IMR-90 (cell line): ENCODE measurements around the gene PSME3.

ENCODE experiments used
- POLR2A ChIP-seq: IDR thresholded peaks from 2 replicates; pipeline ENCODE4 v1.6.1; 2012; ENCODE audit warnings: mild to moderate bottlenecking, low read depth, low read length
- SMC3 ChIP-seq: fragments of 150-350 bp; IDR thresholded peaks from 2 replicates; pipeline ENCODE4 v1.6.1; 2016; ENCODE audit warnings: low read depth, mild to moderate bottlenecking, antibody characterized with exemption, low read length, moderate library complexity
- TF ChIP-seq, protein P1 (sequence below): conservative IDR thresholded peaks from 2 replicates; pipeline ENCODE4 v1.5.1; 2012; ENCODE audit warnings: mild to moderate bottlenecking, low read depth, low read length, improper control_type of control experiment

DNA sequence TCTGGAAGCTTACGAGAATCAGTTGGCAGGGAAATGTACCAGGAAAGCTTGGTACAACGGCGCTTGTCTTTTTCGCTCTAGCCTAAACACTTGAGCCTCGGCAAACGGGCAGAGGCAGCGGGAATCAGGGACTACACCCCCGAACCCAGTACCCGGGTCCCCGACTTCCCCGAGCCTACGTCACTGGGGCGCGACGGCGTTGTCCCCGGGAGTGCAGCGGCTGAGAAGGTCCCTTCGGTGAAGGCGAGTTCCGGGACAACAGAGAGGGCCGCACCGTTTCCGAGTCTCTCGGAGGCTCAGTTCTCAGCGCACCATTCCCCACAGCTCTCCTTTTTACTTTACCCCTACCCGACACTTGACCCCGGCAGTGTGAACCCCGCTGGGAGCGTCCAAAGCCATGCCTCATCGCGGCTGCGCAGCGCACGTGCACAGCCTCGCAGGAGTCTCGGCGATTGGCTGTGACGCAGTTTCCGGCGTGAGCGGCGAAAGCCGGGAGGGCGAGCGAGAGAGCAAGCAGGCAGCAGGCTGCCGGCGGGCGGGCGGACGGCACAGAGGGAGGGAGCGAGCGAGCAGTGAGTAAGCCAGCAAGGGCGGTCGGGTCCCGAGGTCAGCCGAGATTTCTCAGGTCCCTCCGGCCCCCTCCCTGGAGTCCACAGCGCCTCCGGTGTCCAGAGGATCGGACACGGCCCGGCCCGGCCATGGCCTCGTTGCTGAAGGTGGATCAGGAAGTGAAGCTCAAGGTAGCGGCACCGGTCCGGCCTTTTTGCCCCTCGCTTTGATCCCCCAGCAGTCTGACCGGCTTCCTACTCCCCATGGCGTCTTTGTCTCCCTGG, at the start of gene PSME3:
- TF ChIP-seq, protein P1, sequence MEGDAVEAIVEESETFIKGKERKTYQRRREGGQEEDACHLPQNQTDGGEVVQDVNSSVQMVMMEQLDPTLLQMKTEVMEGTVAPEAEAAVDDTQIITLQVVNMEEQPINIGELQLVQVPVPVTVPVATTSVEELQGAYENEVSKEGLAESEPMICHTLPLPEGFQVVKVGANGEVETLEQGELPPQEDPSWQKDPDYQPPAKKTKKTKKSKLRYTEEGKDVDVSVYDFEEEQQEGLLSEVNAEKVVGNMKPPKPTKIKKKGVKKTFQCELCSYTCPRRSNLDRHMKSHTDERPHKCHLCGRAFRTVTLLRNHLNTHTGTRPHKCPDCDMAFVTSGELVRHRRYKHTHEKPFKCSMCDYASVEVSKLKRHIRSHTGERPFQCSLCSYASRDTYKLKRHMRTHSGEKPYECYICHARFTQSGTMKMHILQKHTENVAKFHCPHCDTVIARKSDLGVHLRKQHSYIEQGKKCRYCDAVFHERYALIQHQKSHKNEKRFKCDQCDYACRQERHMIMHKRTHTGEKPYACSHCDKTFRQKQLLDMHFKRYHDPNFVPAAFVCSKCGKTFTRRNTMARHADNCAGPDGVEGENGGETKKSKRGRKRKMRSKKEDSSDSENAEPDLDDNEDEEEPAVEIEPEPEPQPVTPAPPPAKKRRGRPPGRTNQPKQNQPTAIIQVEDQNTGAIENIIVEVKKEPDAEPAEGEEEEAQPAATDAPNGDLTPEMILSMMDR: 0 out of 2 replicates have a peak, but pooled peaks have one; percentile 6
- TF ChIP-seq SMC3 (no peak), POLR2A (peak; percentile 96)
